H9 (cell line): Measurements from ENCODE around the gene TBC1D10B. TPM values are rescaled to one million over a fixed set of nuclear protein-coding genes. Genes with fewer than 3 reads are reported as not detected.

Experiments used
- DNase-seq: peaks from one replicate; pipeline ENCODE4 v3.0.0-alpha.2; 2017
- H2AFZ ChIP-seq: one replicate; pipeline ENCODE4 v1.6.1; 2013; ENCODE audit warnings: mild to moderate bottlenecking, low read length, control low read depth, moderate library complexity
- H2AK5ac ChIP-seq: 2 replicates; pipeline ENCODE4 v1.6.1; 2013; ENCODE audit warnings: low read length, control low read depth, mixed read lengths; ENCODE audit not compliant: insufficient read length
- H2BK120ac ChIP-seq: one replicate; pipeline ENCODE4 v1.6.1; 2013; ENCODE audit warnings: low read depth, mild to moderate bottlenecking, low read length, control low read depth, inconsistent platforms; ENCODE audit not compliant: poor library complexity, severe bottlenecking
- H2BK12ac ChIP-seq: 2 replicates; pipeline ENCODE4 v1.6.1; 2013; ENCODE audit warnings: low read length, control low read depth, mixed read lengths, low read depth; ENCODE audit not compliant: insufficient read length
- H2BK15ac ChIP-seq: 2 replicates; pipeline ENCODE4 v1.6.1; 2013; ENCODE audit warnings: low read depth, low read length, control low read depth
- H2BK20ac ChIP-seq: one replicate; pipeline ENCODE4 v1.6.1; 2013; ENCODE audit warnings: low read depth, mild to moderate bottlenecking, low read length, control low read depth, inconsistent platforms; ENCODE audit not compliant: poor library complexity, severe bottlenecking
- H2BK5ac ChIP-seq: 2 replicates; pipeline ENCODE4 v1.6.1; 2013; ENCODE audit warnings: low read length, control low read depth, mixed read lengths; ENCODE audit not compliant: insufficient read length
- H3K14ac ChIP-seq: 2 replicates; pipeline ENCODE4 v1.6.1; 2013; ENCODE audit warnings: low read length, control low read depth; ENCODE audit not compliant: insufficient read depth
- H3K18ac ChIP-seq: 2 replicates; pipeline ENCODE4 v1.6.1; 2013; ENCODE audit warnings: low read depth, mild to moderate bottlenecking, mixed read lengths, low read length, control low read depth; ENCODE audit not compliant: insufficient read length
- H3K23ac ChIP-seq: 2 replicates; pipeline ENCODE4 v1.6.1; 2013; ENCODE audit warnings: low read length, control low read depth, mixed read lengths, low read depth; ENCODE audit not compliant: insufficient read length
- H3K23me2 ChIP-seq: 2 replicates; pipeline ENCODE4 v1.6.1; 2013; ENCODE audit warnings: low read depth, mild to moderate bottlenecking, mixed read lengths, low read length, control low read depth; ENCODE audit not compliant: insufficient read length, poor library complexity, severe bottlenecking
- H3K27ac ChIP-seq: 2 replicates; pipeline ENCODE4 v1.5.1; 2013; ENCODE audit warnings: low read length, control low read depth, mixed read lengths, low read depth; ENCODE audit not compliant: insufficient read length
- H3K27me3 ChIP-seq: 2 replicates; pipeline ENCODE4 v1.6.1; 2013; ENCODE audit warnings: low read length, control low read depth, inconsistent platforms; ENCODE audit not compliant: insufficient read depth
- H3K4ac ChIP-seq: 2 replicates; pipeline ENCODE4 v1.6.1; 2013; ENCODE audit warnings: low read depth, mild to moderate bottlenecking, control low read depth, inconsistent platforms, low read length, moderate library complexity
- H3K4me1 ChIP-seq: 2 replicates; pipeline ENCODE4 v1.6.1; 2013; ENCODE audit warnings: low read length, control low read depth, inconsistent platforms; ENCODE audit not compliant: insufficient read depth
- H3K4me2 ChIP-seq: 2 replicates; pipeline ENCODE4 v1.6.1; 2013; ENCODE audit warnings: low read length, control low read depth, mixed read lengths; ENCODE audit not compliant: insufficient read length, insufficient read depth
- H3K56ac ChIP-seq: 2 replicates; pipeline ENCODE4 v1.6.1; 2013; ENCODE audit warnings: low read depth, mild to moderate bottlenecking, mixed read lengths, low read length, control low read depth; ENCODE audit not compliant: insufficient read length
- H3K79me1 ChIP-seq: 2 replicates; pipeline ENCODE4 v1.6.1; 2013; ENCODE audit warnings: low read depth, mild to moderate bottlenecking, moderate library complexity, low read length, control low read depth, inconsistent platforms; ENCODE audit not compliant: insufficient read depth, poor library complexity, severe bottlenecking
- H3K79me2 ChIP-seq: 2 replicates; pipeline ENCODE4 v1.6.1; 2013; ENCODE audit warnings: low read length, control low read depth, inconsistent platforms; ENCODE audit not compliant: insufficient read depth
- H3K9ac ChIP-seq: 2 replicates; pipeline ENCODE4 v1.6.1; 2013; ENCODE audit warnings: low read length, control low read depth, mixed read lengths; ENCODE audit not compliant: insufficient read length; ENCODE audit errors: extremely low read depth
- H3K9me3 ChIP-seq: one replicate; pipeline ENCODE4 v1.6.1; 2013; ENCODE audit warnings: low read depth, low read length, inconsistent platforms; ENCODE audit not compliant: control insufficient read depth
- H3T11ph ChIP-seq: one replicate; pipeline ENCODE4 v1.6.1; 2013; ENCODE audit warnings: mild to moderate bottlenecking, low read length, control low read depth, inconsistent platforms
- H4K20me1 ChIP-seq: one replicate; pipeline ENCODE4 v1.6.1; 2013; ENCODE audit not compliant: control insufficient read depth, insufficient read length, insufficient read depth
- H4K5ac ChIP-seq: 2 replicates; pipeline ENCODE4 v1.6.1; 2013; ENCODE audit warnings: low read depth, mild to moderate bottlenecking, mixed read lengths, low read length, control low read depth; ENCODE audit not compliant: insufficient read length
- H4K8ac ChIP-seq: replicated peaks from 2 replicates; pipeline ENCODE4 v1.6.1; 2013; ENCODE audit warnings: low read length, control low read depth, mixed read lengths, low read depth; ENCODE audit not compliant: insufficient read length
- H4K91ac ChIP-seq: 2 replicates; pipeline ENCODE4 v1.6.1; 2013; ENCODE audit warnings: low read depth, mild to moderate bottlenecking, moderate library complexity, mixed read lengths, low read length, control low read depth; ENCODE audit not compliant: insufficient read length
- H3K27ac Mint-ChIP-seq, 3 experiments: 2 replicates in 2 of 3; 3 replicates in 1 of 3; pipeline ENCODE4 v1.8.0; 2020 to 2021; ENCODE audit warnings: mixed read lengths in 3 of 3, mild to moderate bottlenecking in 1 of 3, moderate library complexity in 1 of 3
- H3K27me3 Mint-ChIP-seq: 2 replicates; pipeline ENCODE4 v1.8.0; 2021; ENCODE audit warnings: low read depth, mild to moderate bottlenecking, moderate library complexity, mixed read lengths
- H3K36me3 Mint-ChIP-seq, 3 experiments: 2 replicates in 2 of 3; 3 replicates in 1 of 3; pipeline ENCODE4 v1.8.0; 2020 to 2021; ENCODE audit warnings: low read depth in 3 of 3, mixed read lengths in 3 of 3; ENCODE audit not compliant: insufficient read depth in 1 of 3
- H3K4me1 Mint-ChIP-seq, 2 experiments: 2 replicates each; pipeline ENCODE4 v1.8.0; 2020; ENCODE audit warnings: mixed read lengths in 2 of 2
- H3K4me3 Mint-ChIP-seq, 2 experiments: 2 replicates in 1 of 2; 3 replicates in 1 of 2; pipeline ENCODE4 v1.8.0; 2020 to 2021; ENCODE audit warnings: mild to moderate bottlenecking in 2 of 2, mixed read lengths in 2 of 2, moderate library complexity in 1 of 2
- H3K9me3 Mint-ChIP-seq, 2 experiments: 2 replicates in 1 of 2; 3 replicates in 1 of 2; pipeline ENCODE4 v1.8.0; 2020; ENCODE audit warnings: mild to moderate bottlenecking in 2 of 2, mixed read lengths in 2 of 2, moderate library complexity in 1 of 2
- CTCF ChIP-seq: fragments of 200-600 bp; sonication (generic); conservative IDR thresholded peaks from 3 replicates; pipeline ENCODE4 v1.8.0; 2021; ENCODE audit warnings: antibody characterized with exemption, mild to moderate bottlenecking
- WGBS: extraction: QIAGEN DNeasy Blood & Tissue Kit; methylation state at CpG from one replicate; pipeline ENCODE4 v1.1.7; 2013; ENCODE audit warnings: missing lambda C conversion rate, low lambda C conversion rate, mixed read lengths; ENCODE audit not compliant: insufficient read length; ENCODE audit errors: extremely low coverage; 5-methylcytosine and 5-hydroxymethylcytosine counted together
- total RNA-seq: library from RNA; stranded (reverse); gene quantifications from 2 replicates; pipeline ENCODE4 v1.2.1, GENCODE V29; 2021

TBC1D10B gene
- total RNA-seq, 1 experiment from 2014 or later, result 25.6 TPM

GRCh38 chr16:30395992-30396585 is 25.8 kb upstream of the TBC1D10B start:
- Histone ChIP-seq H3K56ac (no peak overlapping the region), H3K79me1 (no peaks in the 10 kb centered on the region), H4K8ac (no peak overlapping the region), H3K18ac (no peak overlapping the region), H2BK120ac (no peak overlapping the region), H4K20me1 (no peaks in the 10 kb centered on the region), H3T11ph (no peak overlapping the region), H3K4me2 (peak overlapping the region; percentile 88), H3K4me1 (no peaks in the 10 kb centered on the region; the same call in 1 of the 2 replicates), H2BK15ac (no peak overlapping the region), H4K91ac (no peak overlapping the region), H3K14ac (peak overlapping the region; percentile 4), H3K9ac (peak overlapping the region; percentile 68), H2BK12ac (no peak overlapping the region), H3K79me2 (peaks cover 4% of the 10 kb centered on the region; the same call in 1 of the 2 replicates), H3K23ac (no peak overlapping the region), H2AK5ac (no peak overlapping the region), H2BK20ac (no peak overlapping the region), H3K4ac (no peak overlapping the region), H3K9me3 (no peaks in the 10 kb centered on the region), H2AFZ (no peak overlapping the region), H4K5ac (no peak overlapping the region), H3K27ac (no peak overlapping the region), H3K23me2 (peaks cover 22% of the 10 kb centered on the region), H2BK5ac (no peak overlapping the region), H3K27me3 (no peaks in the 10 kb centered on the region)
- no peaks in the 10 kb centered on the region; a peak in 1 of 5 replicates for H3K9me3 Mint-ChIP-seq
- peak overlapping the region; percentile 14 to 70 (median 39) for H3K27ac Mint-ChIP-seq
- no peak for DNase-seq
- no CpG with 5 or more reads among the region's 13 CpGs for WGBS
- H3K4me1 Mint-ChIP-seq, result peaks cover 29 to 42% of the 10 kb centered on the region in 2 experiments
- H3K4me3 Mint-ChIP-seq, result peak overlapping the region; percentile 90 to 91
- peaks cover 9 to 33% (median 20%) of the 10 kb centered on the region in 3 experiments; a peak in 6 of 7 replicates for H3K36me3 Mint-ChIP-seq
- TF ChIP-seq CTCF, result no peak
- peaks cover 2% of the 10 kb centered on the region for H3K27me3 Mint-ChIP-seq
